ENCODE measurements around the gene ABCC3. TPM values are rescaled to one million over a fixed set of nuclear protein-coding genes. Genes with fewer than 3 reads are reported as not detected.

The ABCC3 gene
- total and polyA plus RNA-seq, 3 experiments from 2014 or later, result 0.37 to 0.69 TPM; not detected in 1

DNA sequence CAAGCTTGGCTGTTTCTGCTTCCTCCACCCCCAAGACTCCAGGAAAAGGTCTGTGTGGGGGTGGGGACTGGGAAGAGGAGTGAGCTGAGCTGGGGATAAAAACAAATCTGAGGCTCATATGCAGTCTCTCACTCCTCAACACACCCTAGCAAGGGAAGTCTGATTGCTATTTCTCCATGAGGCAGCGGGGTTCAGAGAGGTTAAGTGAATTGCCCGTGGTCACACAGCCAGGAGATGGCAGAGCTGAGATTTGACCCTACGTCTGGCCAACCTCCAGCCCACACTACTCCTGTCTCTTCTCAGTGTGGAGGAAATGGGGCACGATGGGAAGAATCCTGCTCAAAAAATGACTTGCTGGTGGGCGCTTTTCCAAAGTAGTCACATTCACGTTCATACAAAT is 4.8 kb upstream of the ABCC3 start:
- no peaks in the 10 kb centered on the region for H3K36me3 Mint-ChIP-seq
- H3K27me3 ChIP-seq (ENCODE audit: insufficient read depth, low read length, poor library complexity, severe bottlenecking), result peaks cover 30% of the 10 kb centered on the region

DNA sequence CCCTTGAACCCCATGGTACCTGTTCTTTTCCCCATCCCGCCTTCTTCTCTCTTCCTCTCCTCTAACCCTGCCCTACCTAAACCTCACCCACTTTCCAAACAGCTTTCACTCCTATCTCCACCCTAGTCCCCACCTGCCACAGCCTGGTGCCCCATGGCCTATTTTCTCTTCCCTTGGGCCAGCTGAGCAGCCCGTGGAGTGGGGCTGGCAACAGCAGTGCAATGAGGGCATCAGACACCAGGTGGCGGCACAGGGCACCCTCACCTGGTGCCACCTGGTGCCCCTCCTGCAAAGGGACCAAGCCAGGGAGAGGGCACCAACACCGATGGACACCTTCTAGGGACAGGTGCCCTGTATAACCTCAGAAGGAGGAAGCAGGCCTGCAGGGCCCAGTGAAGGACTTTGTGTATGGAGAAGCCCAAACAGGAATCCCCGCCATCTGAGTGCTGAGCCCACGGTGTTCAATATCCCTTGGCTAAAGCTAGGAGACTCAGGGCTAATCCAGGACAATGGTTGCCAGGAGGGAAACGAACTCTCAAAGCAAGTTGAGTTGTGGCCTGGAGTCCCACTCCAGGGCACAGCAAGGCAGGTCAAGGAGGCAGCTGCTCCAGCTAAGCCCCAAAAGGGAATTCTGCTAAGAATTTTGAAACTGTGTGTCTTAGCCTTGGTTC is 4.0 kb upstream of the ABCC3 start:
- DNase-seq, result peak; percentile 26 to 66 (median 35)
- H3K27me3 Mint-ChIP-seq, result peaks cover 44 to 71% of the 10 kb centered on the region in 2 donors

More for the DNA sequence above, 4.8 kb upstream of the ABCC3 start:
- Histone ChIP-seq H3K27ac (ENCODE audit: low read depth, low read length) (no peak overlapping the region), H3K36me3 (ENCODE audit: insufficient read depth, low read length) (no peaks in the 10 kb centered on the region), H3K4me3 (ENCODE audit: low read length) (no peak overlapping the region), H3K4me1 (ENCODE audit: insufficient read depth, low read length) (no peaks in the 10 kb centered on the region), H3K9me3 (ENCODE audit: low read length) (no peaks in the 10 kb centered on the region)
- CTCF ChIA-PET, result interaction anchor here (0.6 to 2.2 kb wide), 7 partner anchors 11 to 88 kb away, joined by 3 to 6 read pairs (median 4); no protein-coding TSS in a partner anchor
- Mint-ChIP-seq H3K27me3 (peaks cover 49 to 74% of the 10 kb centered on the region in 2 donors), H3K9me3 (no peaks in the 10 kb centered on the region), H3K4me1 (peaks cover 0 to 8% (median 2%) of the 10 kb centered on the region in 3 donors), H3K27ac (no peak overlapping the region), H3K4me3 (no peak overlapping the region)
- POLR2A ChIA-PET, result no interaction called here
- no peak for DNase-seq

DNA sequence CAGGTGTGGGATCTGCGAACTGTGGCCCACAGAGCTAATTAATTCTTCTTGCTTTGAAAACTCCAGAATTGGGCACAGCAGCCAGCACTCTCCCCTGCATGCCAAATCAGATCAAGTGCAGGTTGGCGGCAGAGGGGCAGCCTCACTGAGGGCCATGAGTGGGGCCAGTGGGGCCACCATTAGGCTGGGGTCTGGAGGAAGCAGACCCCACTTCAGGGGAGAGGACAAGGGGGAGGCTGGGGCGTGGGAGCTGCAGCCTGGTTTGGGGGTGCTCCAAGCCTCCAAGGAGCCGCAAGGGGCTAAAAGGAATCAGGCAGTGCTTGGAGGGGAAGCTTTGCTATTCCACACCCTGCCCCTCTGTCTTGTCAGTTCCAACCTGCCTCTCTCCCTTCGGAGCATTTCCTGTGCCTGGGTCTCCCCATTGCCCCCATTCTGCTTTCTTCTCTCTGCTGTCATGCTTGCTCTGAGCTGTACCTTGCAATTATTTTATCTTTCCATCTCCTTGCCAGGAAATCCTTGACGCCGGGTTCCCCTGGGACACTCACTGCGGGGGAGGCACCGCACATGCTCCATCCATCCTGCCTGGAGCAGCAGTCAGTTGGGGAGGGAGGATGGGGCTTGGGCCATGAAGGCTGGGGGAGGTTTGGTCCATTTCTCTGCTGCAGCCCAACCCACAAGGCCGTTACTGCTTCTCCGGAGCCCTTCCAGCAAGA is 3.3 kb upstream of the ABCC3 start:
- Mint-ChIP-seq H3K27me3 (peaks cover 49 to 70% of the 10 kb centered on the region in 2 donors), H3K9me3 (no peaks in the 10 kb centered on the region), H3K36me3 (no peaks in the 10 kb centered on the region), H3K27ac (no peak overlapping the region), H3K4me1 (peaks cover 0 to 8% (median 5%) of the 10 kb centered on the region in 3 donors), H3K4me3 (no peak overlapping the region)
- no peak overlapping the region for H3K4me3 ChIP-seq (ENCODE audit: low read length)
- ChIA-PET POLR2A (no interaction called here), CTCF (interaction anchor here (1.0 to 1.7 kb wide), 3 partner anchors 12 to 88 kb away, joined by 3 to 5 read pairs (median 4); no protein-coding TSS in a partner anchor)
- H3K27ac ChIP-seq (ENCODE audit: low read depth, low read length), result no peak overlapping the region
- H3K36me3 ChIP-seq (ENCODE audit: insufficient read depth, low read length), result no peaks in the 10 kb centered on the region
- H3K9me3 ChIP-seq (ENCODE audit: low read length), result no peaks in the 10 kb centered on the region
- no peak for DNase-seq
- peaks cover 36% of the 10 kb centered on the region for H3K27me3 ChIP-seq (ENCODE audit: insufficient read depth, low read length, poor library complexity, severe bottlenecking)
- no peaks in the 10 kb centered on the region for H3K4me1 ChIP-seq (ENCODE audit: insufficient read depth, low read length)

More for the DNA sequence above, 4.0 kb upstream of the ABCC3 start:
- Histone ChIP-seq H3K36me3 (ENCODE audit: insufficient read depth, low read length) (no peaks in the 10 kb centered on the region), H3K9me3 (ENCODE audit: low read length) (no peaks in the 10 kb centered on the region), H3K4me3 (ENCODE audit: low read length) (no peak overlapping the region), H3K27me3 (ENCODE audit: insufficient read depth, low read length, poor library complexity, severe bottlenecking) (peaks cover 34% of the 10 kb centered on the region), H3K27ac (ENCODE audit: low read depth, low read length) (no peak overlapping the region), H3K4me1 (ENCODE audit: insufficient read depth, low read length) (no peaks in the 10 kb centered on the region)
- no peak overlapping the region for H3K4me3 Mint-ChIP-seq
- H3K9me3 Mint-ChIP-seq, result no peaks in the 10 kb centered on the region
- peaks cover 0 to 8% (median 2%) of the 10 kb centered on the region in 3 donors for H3K4me1 Mint-ChIP-seq
- CTCF ChIA-PET, result interaction anchor here (0.6 to 2.2 kb wide), 7 partner anchors 11 to 89 kb away, joined by 3 to 6 read pairs (median 4); no protein-coding TSS in a partner anchor
- H3K36me3 Mint-ChIP-seq, result no peaks in the 10 kb centered on the region
- no peak overlapping the region for H3K27ac Mint-ChIP-seq
- POLR2A ChIA-PET, result no interaction called here

DNA sequence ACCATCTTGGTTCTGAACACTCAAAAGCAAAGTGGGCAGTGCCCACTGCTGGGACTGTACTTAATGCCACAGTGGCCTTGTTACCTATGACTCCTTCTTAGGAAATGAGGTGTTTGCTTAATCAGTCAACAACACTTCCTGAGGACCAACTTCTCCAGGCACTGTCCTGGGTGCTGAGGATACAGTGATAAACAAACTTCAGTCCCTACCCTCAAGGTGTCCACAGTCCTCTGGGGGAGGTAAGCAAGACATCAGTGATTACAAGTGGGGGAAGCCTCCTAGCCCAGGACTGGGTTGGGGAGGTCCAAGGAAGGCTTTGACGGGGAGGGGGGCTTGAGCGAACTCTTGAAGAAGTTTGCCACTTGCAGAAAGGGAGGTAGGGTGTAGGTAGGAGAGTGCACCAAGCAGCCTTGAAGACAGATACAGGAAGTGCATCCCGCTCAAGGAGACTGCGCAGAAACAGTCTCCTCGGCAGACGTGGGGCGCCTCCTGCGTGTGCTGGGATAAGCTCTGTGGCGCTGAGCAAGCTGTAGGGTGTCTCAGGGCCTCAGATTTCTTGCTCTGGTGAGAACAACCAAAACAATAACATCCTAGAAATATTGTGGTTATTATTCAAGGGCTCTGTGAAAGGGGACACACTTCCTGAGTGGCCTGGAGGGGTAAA is 2.6 kb upstream of the ABCC3 start:
- H3K27ac ChIP-seq (ENCODE audit: low read depth, low read length), result no peak overlapping the region

DNA sequence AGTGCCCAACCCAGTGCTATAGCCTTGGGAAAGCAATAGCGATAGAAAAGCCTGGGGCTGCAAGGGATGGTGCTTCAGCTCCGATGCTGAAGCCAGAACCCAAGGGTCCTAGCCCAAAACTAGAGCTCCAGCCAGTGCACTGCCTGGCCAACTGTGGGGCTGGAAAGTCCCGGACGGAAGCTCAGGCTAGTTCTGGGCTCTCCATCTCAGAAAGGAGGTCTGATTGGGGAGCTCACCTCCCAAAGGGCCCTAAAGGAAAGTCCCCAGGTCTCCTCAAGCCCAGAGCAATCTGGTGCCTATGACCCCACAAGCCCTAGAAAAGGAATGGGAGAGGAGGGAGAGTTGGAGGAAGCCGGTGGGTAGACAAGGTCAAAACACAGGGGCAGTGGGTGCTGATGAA is 2.0 kb upstream of the ABCC3 start:
- H3K4me1 ChIP-seq (ENCODE audit: insufficient read depth, low read length), result no peaks in the 10 kb centered on the region
- H3K36me3 Mint-ChIP-seq, result no peaks in the 10 kb centered on the region
- H3K4me3 ChIP-seq (ENCODE audit: low read length), result no peak overlapping the region
- H3K27ac ChIP-seq (ENCODE audit: low read depth, low read length), result no peak overlapping the region
- POLR2A ChIA-PET, result no interaction called here
- CTCF ChIA-PET, result no interaction called here
- no peak overlapping the region for H3K4me3 Mint-ChIP-seq
- peaks cover 43% of the 10 kb centered on the region for H3K27me3 ChIP-seq (ENCODE audit: insufficient read depth, low read length, poor library complexity, severe bottlenecking)
- no peaks in the 10 kb centered on the region for H3K9me3 ChIP-seq (ENCODE audit: low read length)
- H3K27ac Mint-ChIP-seq, result no peak overlapping the region
- H3K36me3 ChIP-seq (ENCODE audit: insufficient read depth, low read length), result no peaks in the 10 kb centered on the region
- H3K27me3 Mint-ChIP-seq, result peaks cover 52 to 75% of the 10 kb centered on the region in 2 donors
- no peak for DNase-seq
- H3K4me1 Mint-ChIP-seq, result peaks cover 0 to 8% (median 5%) of the 10 kb centered on the region in 3 donors
- no peaks in the 10 kb centered on the region for H3K9me3 Mint-ChIP-seq

More for the DNA sequence above, 2.6 kb upstream of the ABCC3 start:
- no peaks in the 10 kb centered on the region for H3K9me3 ChIP-seq (ENCODE audit: low read length)
- Mint-ChIP-seq H3K36me3 (no peaks in the 10 kb centered on the region), H3K27ac (peak overlapping the region in 1 of 8 donors; percentile 52), H3K9me3 (no peaks in the 10 kb centered on the region), H3K27me3 (peaks cover 50 to 75% of the 10 kb centered on the region in 2 donors), H3K4me1 (peaks cover 0 to 8% (median 5%) of the 10 kb centered on the region in 3 donors), H3K4me3 (no peak overlapping the region)
- ChIA-PET POLR2A (no interaction called here), CTCF (no interaction called here)
- no peaks in the 10 kb centered on the region for H3K36me3 ChIP-seq (ENCODE audit: insufficient read depth, low read length)
- no peak overlapping the region for H3K4me3 ChIP-seq (ENCODE audit: low read length)
- DNase-seq, result no peak
- no peaks in the 10 kb centered on the region for H3K4me1 ChIP-seq (ENCODE audit: insufficient read depth, low read length)
- peaks cover 42% of the 10 kb centered on the region for H3K27me3 ChIP-seq (ENCODE audit: insufficient read depth, low read length, poor library complexity, severe bottlenecking)

DNA sequence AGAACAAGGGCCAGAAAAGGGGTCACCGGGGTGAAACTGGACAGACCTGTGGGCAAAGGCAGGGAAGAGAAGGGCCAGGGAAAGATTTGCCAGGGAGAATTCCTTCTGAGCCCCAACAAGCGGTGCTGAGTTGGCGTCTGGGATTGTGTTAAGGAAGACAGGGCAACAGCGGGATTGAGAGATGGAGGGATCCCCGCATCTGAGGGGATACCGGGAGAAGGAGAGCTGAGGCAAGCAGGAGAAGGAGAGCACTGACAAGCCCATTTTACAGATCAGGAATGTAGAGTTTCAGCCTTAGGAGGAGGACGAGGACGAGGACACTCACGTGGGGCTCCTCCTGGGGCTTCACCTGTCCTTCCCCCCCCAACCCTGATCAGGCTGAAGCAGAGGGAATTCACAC is 998 bp upstream of the ABCC3 start:
- no peak overlapping the region for H3K27ac ChIP-seq (ENCODE audit: low read depth, low read length)
- ChIA-PET POLR2A (no interaction called here), CTCF (no interaction called here)

DNA sequence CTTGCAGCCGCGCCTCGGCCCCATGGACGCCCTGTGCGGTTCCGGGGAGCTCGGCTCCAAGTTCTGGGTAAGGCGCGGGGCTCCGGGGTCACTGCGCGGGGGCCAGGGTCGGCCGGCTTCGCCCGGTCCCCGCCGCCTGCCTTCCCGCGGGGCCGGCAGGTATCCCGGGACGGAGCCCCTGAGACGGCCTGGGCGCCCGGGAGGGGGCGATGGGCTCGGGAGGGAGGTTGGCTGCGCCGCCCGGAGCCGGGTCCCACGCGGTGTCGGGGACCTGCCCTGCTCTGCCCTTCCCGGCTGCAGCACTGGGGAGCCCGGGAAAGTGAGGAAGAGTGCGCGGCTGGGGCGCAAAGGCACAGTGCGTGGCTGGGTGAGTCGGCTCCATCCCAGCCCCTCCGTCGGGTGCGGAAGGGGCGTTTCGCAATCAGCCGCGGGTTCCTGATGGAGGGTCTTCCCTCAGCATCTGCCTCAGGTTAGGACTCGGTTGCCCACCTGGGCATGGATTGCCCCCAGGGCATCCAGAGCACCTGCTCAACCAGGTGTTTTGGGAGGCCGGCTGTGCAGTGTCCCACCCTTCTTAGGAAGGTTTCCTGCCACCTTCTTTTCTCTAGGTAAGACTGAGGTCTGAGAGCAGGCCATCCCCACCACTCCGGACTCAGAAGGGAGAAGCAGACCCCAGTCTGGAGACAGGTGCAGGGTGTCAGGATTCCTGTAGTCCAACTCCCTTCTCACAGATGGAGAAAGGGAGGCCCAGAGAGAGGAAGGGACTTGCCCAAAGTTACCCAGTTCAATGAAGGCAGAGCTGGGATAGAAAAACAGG is 442 bp downstream of the ABCC3 start:
- Mint-ChIP-seq H3K4me1 (peaks cover 0 to 3% (median 3%) of the 10 kb centered on the region in 3 donors), H3K9me3 (no peaks in the 10 kb centered on the region), H3K27me3 (peaks cover 49 to 74% of the 10 kb centered on the region in 2 donors), H3K4me3 (no peak overlapping the region), H3K27ac (no peak overlapping the region), H3K36me3 (no peaks in the 10 kb centered on the region)
- no peak for DNase-seq
- CTCF ChIA-PET, result interaction anchor here (1.4 kb wide), 1 partner anchor 9 kb away, joined by 5 read pairs; no protein-coding TSS in a partner anchor
- POLR2A ChIA-PET, result no interaction called here
- Histone ChIP-seq H3K9me3 (ENCODE audit: low read length) (no peaks in the 10 kb centered on the region), H3K27ac (ENCODE audit: low read depth, low read length) (no peak overlapping the region), H3K4me3 (ENCODE audit: low read length) (no peak overlapping the region), H3K36me3 (ENCODE audit: insufficient read depth, low read length) (no peaks in the 10 kb centered on the region), H3K4me1 (ENCODE audit: insufficient read depth, low read length) (no peaks in the 10 kb centered on the region), H3K27me3 (ENCODE audit: insufficient read depth, low read length, poor library complexity, severe bottlenecking) (peaks cover 40% of the 10 kb centered on the region)

More for the DNA sequence above, 998 bp upstream of the ABCC3 start:
- Mint-ChIP-seq H3K27ac (no peak overlapping the region), H3K27me3 (peaks cover 53 to 79% of the 10 kb centered on the region in 2 donors), H3K36me3 (no peaks in the 10 kb centered on the region), H3K4me3 (no peak overlapping the region), H3K9me3 (no peaks in the 10 kb centered on the region), H3K4me1 (peaks cover 0 to 3% (median 3%) of the 10 kb centered on the region in 3 donors)
- Histone ChIP-seq H3K4me3 (ENCODE audit: low read length) (no peak overlapping the region), H3K36me3 (ENCODE audit: insufficient read depth, low read length) (no peaks in the 10 kb centered on the region), H3K9me3 (ENCODE audit: low read length) (no peaks in the 10 kb centered on the region), H3K4me1 (ENCODE audit: insufficient read depth, low read length) (no peaks in the 10 kb centered on the region), H3K27me3 (ENCODE audit: insufficient read depth, low read length, poor library complexity, severe bottlenecking) (peaks cover 40% of the 10 kb centered on the region)
- no peak for DNase-seq
